Measurements from ENCODE around the gene S100A4. TPM values are rescaled to one million over a fixed set of nuclear protein-coding genes. Genes with fewer than 3 reads are reported as not detected.
A peak's percentile ranks its signal among the peaks of the same experiment; 100 is the strongest.
"Not testable (repeated sequence)": the region's sequence is repeated elsewhere in the genome, so short reads cannot be mapped to it uniquely, and the experiment has no call there.

Gene S100A4
- 836 and 954 TPM in 2 replicates for total RNA-seq (2014; rRNA removed; shearing (Covaris generic))

DNA sequence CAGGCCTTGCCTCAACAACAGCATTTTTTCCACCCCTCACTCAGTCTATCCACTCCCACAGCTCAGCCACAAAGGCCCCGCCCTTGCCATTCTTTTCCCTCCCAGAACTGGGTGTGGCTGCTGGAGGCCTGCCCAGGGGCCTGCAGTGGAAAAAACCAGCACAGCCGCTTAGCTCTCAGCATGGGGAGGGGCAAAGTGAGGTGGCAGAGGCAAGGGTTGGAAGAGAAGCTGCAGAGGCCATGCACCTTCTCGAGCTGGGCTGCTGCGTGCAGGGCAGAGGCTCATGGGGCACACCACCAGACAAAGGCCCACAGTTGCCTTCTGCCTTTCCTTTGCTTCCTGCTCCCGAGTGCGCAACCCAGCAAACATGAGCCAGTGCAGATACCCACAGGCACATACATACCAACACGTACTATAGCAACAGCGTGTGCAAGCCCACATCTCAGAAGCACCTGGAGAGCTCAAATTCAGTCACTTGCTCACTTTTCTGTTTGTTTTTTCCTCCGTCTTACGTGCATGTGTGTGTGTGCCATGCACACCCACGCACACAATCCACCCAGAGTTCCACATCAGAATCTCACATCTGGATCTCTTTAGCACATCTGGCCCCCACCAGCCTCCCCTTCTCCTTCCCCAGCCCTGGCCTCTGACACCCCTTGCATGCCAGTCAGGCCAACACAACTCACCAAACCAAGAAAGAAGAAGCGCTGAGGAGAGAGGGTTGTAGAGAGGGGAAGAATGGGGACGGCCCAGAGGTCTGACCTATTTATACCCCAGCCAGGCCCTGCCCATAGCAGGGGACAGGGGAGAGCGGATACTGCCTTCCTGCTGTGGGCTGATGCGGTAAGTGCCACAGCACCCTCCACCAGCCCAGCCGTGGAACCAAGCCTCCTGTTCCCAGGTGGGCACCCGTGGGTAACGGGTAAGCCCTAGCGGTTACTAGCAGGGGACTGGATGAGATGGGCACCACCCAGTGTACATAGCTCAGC is at the start of gene S100A4:
TSS of gene S100A4 (minus strand) at position 740 of the 989 bp plus-strand sequence. CDS start 1,012 bp downstream, outside the sequence.
- peak; percentile 96 for DNase-seq (ENCODE audit: low read depth)

DNA sequence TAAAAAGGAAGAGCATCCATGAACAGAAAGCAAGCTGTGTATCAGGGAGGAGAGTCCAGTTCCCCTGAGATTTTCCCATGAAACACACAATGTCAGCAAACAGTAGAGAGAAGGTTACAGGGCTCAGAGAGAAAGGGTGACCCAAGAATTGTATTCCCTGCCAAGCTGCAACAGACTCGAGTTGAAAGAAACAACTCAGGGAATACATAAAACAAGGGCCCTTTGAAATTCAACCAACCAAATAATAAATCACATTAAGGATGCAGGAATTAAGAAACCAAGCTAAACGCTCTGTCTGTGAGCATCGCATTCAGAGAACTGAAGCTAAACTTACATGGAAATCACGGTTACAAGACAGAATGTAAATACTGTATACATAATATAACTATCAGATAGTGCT is 47.1 kb upstream of the S100A4 start:
- DNase-seq (ENCODE audit: low read depth), result no peak

DNA sequence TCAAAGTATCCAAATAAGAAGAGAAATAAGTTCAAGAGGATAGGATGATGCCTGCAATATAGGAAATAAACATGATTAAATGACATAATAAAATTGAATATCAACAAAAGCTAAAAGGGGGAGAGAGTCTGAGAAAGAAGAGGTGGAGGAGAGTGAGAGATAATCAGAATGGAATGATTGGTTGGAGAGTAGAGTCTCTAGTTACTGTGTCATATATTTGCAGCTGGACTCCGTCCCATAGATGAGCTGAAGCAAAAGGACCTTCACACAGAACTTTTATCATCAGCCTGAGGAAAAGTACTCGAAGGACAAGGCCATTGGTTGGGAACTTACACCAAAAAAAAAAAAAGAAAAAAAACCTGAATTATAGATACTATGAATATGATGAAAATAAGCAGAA is 42.9 kb upstream of the S100A4 start:
- DNase-seq (ENCODE audit: low read depth), result no peak

DNA sequence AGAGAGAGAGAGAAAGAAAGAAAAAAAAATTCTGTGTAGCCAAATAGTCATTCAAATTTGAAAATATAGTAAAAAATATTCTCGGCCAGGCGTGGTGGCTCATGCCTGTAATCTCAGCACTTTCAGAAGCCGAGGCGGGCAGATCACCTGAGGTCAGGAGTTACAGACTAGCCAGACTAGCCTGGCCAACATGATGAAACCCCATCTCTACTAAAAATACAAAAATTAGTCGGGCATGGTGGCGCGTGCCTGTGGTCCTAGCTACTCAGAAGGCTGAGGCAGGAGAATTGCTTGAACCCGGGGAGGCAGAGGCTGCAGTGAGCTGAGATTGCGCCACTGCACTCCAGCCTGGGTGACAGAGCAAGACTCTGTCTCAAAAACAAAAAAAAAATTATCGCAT is 42.4 kb upstream of the S100A4 start:
- DNase-seq (ENCODE audit: low read depth), result not testable (repeated sequence)

DNA sequence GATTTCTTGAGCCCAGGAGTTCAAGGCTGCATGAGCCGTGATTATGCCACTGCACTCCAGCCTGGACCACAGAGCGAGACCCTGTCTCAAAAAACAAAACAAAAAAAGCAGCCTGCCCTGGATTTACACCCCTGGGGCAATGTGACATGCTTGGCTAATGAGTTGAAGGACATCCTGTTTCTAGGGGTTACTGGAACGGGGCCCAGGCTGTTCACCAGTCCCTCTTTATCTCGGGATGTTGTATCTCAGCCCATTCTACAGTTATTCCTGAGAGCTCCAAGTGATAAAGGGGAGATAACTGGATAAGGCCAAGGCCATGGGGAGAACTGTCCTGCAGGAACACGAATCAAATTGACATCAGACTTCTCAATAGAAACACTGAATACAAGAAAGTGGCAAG is 41.7 kb upstream of the S100A4 start:
- DNase-seq (ENCODE audit: low read depth), result peak; percentile 76

DNA sequence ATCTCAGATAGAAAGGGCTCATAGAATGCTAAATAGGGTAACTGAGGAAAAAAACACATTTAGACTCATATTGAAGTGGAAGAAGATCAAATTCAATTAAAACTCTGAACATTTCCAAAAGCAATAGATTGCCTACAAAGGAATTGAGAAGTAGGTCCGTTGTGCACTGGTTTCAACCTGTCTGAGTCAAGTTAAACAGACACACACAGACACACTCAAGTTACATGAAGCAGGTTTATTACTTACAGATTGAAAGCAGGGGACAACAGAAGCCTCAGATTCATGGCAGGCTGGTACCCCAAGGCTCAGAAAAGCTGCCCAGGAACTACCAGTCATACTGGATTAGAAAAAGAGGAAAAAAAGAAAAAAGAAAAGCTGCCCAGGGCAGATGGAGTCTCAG is 40.7 kb upstream of the S100A4 start:
- no peak for DNase-seq (ENCODE audit: low read depth)

DNA sequence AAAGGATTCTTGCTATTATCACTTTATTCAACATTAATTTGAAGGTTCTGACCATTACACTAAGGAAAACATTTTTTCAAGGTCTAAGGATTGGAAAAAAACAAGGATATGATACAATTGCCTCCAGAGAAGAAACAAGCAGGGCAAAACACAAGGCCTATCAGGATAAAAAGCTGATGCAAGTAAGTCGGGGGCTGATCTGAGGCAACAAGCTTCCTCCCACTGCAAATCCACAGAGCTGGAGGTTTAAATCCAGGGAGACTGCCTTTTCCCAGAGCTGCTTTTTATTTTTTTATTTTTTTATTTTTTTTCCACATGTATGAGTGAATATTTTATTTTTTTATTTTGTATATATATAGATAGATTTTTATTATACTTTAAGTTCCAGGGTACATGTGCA is 39.4 kb upstream of the S100A4 start:
- DNase-seq (ENCODE audit: low read depth), result no peak

DNA sequence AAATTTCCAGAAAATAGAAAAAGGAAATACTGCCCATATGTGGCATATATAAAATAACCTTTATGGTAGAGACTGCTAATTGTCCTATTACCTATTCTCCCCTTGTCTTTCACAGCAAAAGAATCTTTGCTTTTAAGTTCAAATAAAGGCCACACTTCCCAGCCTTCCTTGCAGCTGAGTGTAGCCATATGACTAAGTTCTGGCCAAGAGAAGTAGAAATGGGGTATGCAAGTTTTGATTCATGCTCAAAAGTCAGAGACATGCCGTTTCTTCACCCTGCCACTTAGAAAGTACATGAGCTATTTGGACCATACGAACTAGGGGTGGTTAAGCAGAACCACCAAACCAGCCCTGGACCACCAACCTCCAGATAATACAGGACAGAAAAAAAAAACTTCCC is 38.4 kb upstream of the S100A4 start:
- DNase-seq (ENCODE audit: low read depth), result no peak

DNA sequence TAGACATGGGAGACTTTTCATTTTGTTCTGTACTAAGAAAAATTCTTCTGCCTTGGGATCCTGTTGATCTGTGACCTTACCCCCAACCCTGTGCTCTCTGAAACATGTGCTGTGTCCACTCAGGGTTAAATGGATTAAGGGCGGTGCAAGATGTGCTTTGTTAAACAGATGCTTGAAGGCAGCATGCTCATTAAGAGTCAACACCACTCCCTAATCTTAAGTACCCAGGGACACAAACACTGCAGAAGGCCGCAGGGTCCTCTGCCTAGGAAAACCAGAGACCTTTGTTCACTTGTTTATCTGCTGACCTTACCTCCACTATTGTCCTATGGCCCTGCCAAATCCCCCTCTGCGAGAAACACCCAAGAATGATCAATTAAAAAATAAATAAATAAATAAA is 37.9 kb upstream of the S100A4 start:
- not testable (repeated sequence) for DNase-seq (ENCODE audit: low read depth)

DNA sequence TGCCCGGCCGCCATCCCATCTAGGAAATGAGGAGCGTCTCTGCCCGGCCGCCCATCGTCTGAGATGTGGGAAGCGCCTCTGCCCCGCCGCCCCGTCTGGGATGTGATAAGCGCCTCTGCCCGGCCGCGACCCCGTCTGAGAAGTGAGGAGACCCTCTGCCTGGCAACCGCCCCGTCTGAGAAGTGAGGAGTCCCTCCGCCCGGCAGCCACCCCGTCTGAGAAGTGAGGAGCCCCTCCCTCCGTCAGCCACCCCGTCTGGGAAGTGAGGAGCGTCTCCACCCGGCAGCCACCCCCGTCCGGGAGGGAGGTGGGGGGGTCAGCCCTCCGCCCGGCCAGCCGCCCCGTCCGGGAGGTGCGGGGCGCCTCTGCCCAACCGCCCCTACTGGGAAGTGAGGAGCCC is 37.2 kb upstream of the S100A4 start:
- not testable (repeated sequence) for DNase-seq (ENCODE audit: low read depth)

DNA sequence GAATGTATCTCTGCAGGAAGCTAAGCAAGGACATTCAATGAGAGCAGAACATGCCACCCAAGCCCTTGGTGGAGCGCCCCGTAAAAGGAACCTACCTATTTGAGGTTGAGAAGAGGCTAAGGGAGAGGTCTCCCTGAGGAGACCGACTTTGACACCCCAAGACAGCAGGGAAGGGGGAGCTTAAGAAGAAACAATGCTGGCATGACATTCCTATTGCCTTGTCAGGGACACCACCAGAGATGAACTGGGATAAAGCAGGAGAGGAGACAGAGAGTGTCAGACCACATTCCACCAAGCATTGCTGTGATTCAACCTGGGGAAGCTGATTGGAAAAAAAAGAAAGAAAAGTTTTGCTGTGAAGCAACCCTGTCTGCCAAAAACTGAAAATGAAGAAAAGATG is 33.3 kb upstream of the S100A4 start:
- DNase-seq (ENCODE audit: low read depth), result no peak

DNA sequence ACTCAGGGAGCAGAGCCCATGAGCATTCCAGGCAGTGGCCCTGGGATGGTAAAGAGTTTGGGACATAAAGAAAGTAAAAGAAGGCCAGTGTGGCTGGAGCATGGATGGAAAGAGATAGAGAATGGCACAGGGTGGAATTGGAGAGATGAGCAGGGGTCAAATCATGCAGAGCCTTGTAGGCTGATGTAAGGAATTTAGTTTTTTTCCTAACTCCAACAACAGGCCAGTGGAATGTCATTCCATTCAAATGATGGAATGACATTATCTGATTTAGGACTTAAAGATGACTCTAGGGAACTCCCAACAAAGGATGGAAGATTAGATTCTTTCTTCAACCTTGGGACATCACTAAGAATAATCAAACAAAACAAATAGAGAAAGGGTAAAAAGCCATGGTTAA is 32.9 kb upstream of the S100A4 start:
- DNase-seq (ENCODE audit: low read depth), result no peak

DNA sequence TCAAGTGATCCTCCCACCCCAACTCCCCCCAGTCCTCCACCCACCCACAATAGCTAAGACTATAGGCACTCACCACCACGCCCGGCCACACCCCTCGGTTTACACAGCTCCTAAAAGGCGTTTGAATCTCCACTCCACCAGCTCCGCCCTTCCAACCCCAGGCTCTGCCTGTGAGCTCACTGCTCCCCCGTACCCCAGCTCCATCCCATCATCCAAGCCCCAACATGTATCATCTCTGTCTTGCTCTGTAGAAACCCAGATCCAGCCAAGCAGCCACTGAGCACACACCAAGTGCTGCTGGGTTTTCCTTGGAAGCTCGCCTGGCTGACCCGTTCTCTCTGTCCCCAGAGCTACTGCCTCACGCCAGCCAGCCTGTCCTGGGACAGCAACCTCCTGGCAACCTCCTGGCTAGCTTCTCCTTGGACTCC is 32.0 kb upstream of the S100A4 start:
- DNase-seq (ENCODE audit: low read depth), result no peak

DNA sequence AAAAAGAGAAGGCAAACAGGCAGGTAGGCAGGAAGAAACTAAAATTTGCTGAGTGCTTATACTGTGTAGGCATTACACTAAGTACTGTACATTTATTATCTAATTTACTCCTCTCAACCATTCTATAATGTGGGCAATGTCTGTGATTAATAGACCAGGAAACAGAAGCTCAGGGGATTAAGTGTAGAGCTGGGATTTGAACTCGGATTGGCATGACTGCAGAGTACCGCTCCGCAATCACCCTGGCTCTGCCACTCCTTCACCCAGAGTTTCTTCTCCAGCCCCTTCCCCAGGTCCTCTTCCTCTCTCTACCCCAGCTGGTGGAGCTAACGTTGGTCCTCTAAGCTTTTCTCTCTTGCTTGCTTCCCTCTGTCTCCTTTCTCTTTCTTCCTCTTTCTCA is 31.5 kb upstream of the S100A4 start:
- DNase-seq (ENCODE audit: low read depth), result no peak

DNA sequence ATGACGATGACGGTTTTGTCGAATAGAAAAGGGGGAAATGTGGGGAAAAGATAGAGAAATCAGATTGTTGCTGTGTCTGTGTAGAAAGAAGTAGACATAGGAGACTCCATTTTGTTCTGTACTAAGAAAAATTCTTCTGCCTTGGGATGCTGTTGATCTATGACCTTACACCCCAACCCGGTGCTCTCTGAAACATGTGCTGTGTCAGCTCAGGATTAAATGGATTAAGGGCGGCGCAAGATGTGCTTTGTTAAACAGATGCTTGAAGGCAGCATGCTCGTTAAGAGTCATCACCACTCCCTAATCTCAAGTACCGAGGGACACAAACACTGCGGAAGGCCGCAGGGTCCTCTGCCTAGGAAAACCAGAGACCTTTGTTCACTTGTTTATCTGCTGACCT is 29.9 kb upstream of the S100A4 start:
- not testable (repeated sequence) for DNase-seq (ENCODE audit: low read depth)

DNA sequence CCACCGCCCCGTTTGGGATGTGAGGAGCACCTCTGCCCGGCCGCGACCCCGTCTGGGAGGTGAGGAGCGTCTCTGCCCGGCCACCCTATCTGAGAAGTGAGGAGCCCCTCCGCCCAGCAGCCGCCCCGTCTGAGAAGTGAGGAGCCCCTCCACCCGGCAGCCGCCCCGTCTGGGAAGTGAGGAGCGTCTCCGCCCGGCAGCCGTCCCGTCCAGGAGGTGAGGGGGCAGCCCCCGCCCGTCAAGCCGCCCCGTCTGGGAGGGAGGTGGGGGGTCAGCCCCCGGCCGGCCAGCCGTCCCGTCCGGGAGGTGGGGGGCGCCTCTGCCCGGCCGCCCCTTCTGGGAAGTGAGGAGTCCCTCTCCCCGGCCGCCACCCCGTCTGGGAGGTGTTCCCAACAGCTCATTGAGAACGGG is 29.5 kb upstream of the S100A4 start:
- not testable (repeated sequence) for DNase-seq (ENCODE audit: low read depth)

DNA sequence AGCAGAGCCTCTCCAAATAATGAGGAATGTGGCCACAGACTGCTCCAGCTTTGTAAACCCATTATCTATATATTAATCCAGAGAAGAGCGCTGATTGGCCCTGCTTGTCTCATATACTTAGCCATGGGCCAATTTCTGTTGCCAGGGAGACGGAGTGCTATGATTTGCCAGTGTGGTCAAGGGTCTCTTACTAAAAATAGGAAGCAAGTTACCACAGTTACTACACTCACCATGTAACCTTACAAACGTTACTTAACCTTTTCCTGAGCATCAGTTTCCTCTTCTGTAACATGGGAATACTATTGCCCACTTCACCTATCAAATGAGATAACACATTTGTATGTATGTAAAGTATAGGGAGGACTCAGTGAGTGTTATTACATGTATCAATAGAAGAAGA is 27.7 kb upstream of the S100A4 start:
- peak; percentile 17 for DNase-seq (ENCODE audit: low read depth)

DNA sequence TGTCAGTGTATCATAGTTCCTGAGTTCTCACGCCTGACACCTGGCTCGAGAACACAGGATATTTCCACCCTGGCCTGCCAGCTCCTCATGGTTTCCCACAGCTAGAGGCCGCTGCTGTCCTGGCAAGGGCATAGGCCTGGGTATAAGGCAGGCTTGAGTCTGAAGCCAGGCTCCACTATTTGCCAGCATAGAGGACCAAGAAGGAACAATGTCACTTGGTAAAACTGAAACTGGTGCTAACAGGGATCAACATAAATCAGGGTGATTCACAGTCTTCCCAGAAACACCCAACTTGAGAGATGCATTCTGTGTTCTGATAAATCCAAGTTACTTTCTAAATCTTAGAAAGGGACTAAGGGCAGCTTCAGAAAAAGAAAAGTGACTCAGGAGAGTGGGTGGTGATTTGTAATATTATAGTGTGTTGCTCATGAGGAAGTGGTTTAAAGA is 27.0 kb upstream of the S100A4 start:
- DNase-seq (ENCODE audit: low read depth), result peak; percentile 85

DNA sequence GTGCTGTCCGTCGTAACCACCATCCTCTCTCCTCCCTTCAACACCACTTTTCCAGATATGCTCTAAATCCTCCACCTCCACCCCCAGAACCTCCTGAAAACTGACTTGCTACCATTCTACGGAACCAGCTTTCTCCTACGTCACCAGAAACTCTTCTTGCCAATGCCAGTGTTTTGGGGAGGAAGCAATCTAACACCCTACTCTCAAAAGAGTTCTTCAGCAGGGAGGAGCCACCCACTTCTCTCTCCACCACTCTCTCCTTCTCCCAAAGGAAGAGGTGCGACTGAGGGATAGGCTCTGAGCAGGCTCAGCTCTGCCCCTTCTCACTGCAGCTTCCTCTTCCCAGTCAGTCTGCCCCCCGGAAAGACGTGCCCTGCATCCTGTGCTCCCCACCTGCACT is 26.1 kb upstream of the S100A4 start:
- DNase-seq (ENCODE audit: low read depth), result peak; percentile 14

DNA sequence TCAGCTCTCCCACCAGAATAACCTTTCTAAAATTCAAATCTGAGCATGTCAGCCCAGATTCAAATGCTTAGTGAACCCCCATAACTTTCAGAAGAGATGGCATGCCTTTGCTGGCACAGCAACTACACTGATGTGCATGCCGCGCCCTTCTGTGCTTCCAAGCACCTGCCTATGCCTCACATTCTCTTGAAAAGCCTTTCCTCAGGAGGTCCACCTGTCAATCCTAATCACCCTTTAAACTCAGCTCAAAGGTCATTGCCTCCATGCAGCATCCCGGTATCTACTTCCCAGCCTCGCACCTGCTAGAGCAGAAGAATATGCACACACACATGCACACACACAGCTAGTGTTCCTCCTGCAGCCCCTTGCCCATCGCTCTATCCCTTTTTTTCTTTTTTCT is 25.3 kb upstream of the S100A4 start:
- DNase-seq (ENCODE audit: low read depth), result no peak

DNA sequence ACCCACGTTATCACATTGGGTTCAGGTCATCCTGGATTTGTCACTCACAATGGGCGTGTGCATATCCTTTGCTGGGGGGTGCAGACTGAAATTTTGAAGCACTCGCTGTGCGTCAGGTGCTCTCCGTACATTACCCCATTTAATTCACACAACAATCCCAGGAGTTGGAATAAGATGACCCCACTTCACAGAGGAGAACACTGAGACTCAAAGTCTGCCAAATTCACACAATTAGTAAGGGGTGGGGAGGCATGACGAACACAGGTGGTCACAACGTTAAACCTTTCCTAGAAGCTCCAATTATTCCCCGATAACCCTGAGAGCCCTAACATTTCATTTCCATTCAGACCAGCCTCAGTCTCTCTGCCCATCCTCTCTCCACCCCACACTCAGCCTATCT is 23.9 kb upstream of the S100A4 start:
- DNase-seq (ENCODE audit: low read depth), result no peak

DNA sequence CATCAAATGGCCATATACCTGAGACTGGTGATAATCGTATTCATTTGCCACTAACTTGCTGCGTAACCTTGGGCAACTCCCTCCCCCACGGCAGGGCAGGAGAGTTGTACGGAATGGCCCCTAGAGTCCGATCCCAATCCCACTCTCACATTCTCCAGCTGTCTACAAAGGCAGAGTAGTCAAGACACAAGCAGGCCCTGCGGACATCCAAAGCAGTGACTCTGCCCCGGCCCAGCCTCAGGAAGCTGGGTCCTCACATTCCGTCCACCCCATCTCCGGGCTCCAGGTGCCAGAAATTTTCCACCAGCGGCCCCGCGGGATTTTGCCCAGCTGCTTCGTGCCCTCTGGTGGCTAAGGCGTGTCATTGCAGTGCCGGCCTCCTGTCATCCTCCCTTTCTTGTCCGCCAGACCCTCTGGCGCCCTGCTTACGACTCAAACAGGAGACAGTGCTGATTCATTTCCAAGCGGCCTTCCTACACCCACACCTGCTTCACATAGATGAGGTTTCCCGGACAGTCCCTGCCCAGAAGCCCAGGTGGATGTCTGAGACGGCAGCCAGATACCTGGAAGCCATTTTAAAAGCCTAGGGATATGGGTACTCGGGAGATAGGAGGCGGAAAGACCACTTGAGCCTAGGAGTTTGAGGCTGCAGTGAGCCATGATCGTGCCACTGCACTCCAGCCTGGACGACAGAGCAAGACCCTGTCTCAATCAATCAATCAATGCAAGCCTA is 22.9 kb upstream of the S100A4 start:
- peak; percentile 90 for DNase-seq (ENCODE audit: low read depth)
